Measurements from ENCODE around the gene TIMM29. TPM values are rescaled to one million over a fixed set of nuclear protein-coding genes. Genes with fewer than 3 reads are reported as not detected.

TIMM29 gene
- total and polyA plus RNA-seq, 9 of the 15 experiments (the other 6 are each of a cell fraction or from before 2014, with no cell fraction given), result 2.4 to 29.4 (median 16.3) TPM

DNA sequence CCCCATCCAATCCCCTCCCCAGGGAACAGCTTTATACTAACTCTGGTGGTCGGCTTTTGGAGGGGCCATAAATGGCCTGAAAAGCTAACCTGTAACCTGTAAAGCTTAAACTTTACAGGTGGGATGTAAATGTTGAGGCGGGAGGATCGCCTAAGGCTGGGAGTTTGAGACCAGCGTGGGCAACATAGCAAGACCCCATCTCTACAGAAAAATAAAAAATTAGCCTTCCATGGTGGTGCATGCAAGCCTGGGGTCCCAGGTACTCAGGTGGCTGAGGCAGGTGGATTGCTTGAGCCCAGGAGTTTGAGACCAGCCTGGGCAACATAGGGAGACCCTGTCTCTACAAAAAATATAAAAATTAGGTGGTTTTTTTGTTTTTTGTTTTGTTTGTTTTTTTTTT lies 38.7 kb upstream of the TIMM29 start:
- no peak overlapping the region for H3K4me2 ChIP-seq (ENCODE audit: insufficient read depth, low read length)
- H3K27me3 ChIP-seq (ENCODE audit: control insufficient read depth in 2 of 2, insufficient read depth in 2 of 2, low read length in 2 of 2), result no peaks in the 10 kb centered on the region; a peak in 1 of 5 replicates
- BruUV-seq (replicated peaks), result no TSS peak
- peaks cover 6% of the 10 kb centered on the region for H3K9me1 ChIP-seq (ENCODE audit: control insufficient read depth, insufficient read depth, low read length)
- WGBS (ENCODE audit: insufficient coverage, low coverage, missing lambda C conversion rate), result 90% methylated on average over 4 of the region's 4 CpGs
- H4K20me1 ChIP-seq (replicated peaks; ENCODE audit: control insufficient read depth, insufficient read depth, low read length), result peaks cover 6% of the 10 kb centered on the region; the same call in 1 of the 2 replicates
- no peaks in the 10 kb centered on the region for H3K9me3 ChIP-seq (replicated peaks; ENCODE audit: control insufficient read depth, insufficient read depth, low read depth, low read length)
- no peak for ATAC-seq
- FAIRE-seq, result no peak
- CTCF ChIA-PET (ENCODE audit: low intra/inter-chr PET ratio), result no interaction called here
- H3K4me1 ChIP-seq (replicated peaks in 1 of 2; ENCODE audit: control insufficient read depth in 2 of 2, insufficient read depth in 2 of 2, low read length in 2 of 2), result peaks cover 4 to 58% of the 10 kb centered on the region in 2 experiments; a peak in 3 of 5 replicates
- in situ Hi-C loops (cut with MboI), result no loop called here
- H3K79me2 ChIP-seq (ENCODE audit: control insufficient read depth, insufficient read depth, low read length), result peaks cover 68% of the 10 kb centered on the region
- H2AFZ ChIP-seq (ENCODE audit: low read depth, low read length), result no peak overlapping the region
- H3K9ac ChIP-seq (ENCODE audit: insufficient read depth in 1 of 2, low read depth in 2 of 2, low read length in 2 of 2), result no peak overlapping the region
- peaks cover 16% of the 10 kb centered on the region; the same call in 1 of the 3 replicates for H3K36me3 ChIP-seq (ENCODE audit: control insufficient read depth, insufficient read depth, low read length)
- DNase-seq (ENCODE audit: extremely low read depth in 1 of 4, low spot score in 3 of 4), result no peak
- POLR2A ChIA-PET, result interaction anchor here (2.0 kb wide), 1 partner anchor 10 kb away, joined by 6 read pairs; no protein-coding TSS in a partner anchor
- TF ChIP-seq, protein P1, sequence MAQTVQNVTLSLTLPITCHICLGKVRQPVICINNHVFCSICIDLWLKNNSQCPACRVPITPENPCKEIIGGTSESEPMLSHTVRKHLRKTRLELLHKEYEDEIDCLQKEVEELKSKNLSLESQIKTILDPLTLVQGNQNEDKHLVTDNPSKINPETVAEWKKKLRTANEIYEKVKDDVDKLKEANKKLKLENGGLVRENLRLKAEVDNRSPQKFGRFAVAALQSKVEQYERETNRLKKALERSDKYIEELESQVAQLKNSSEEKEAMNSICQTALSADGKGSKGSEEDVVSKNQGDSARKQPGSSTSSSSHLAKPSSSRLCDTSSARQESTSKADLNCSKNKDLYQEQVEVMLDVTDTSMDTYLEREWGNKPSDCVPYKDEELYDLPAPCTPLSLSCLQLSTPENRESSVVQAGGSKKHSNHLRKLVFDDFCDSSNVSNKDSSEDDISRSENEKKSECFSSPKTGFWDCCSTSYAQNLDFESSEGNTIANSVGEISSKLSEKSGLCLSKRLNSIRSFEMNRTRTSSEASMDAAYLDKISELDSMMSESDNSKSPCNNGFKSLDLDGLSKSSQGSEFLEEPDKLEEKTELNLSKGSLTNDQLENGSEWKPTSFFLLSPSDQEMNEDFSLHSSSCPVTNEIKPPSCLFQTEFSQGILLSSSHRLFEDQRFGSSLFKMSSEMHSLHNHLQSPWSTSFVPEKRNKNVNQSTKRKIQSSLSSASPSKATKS (CRISPR knock-in tag; IDR thresholded peaks at IDR 0.05), result no peak
- TF ChIP-seq EWSR1 (IDR thresholded peaks at IDR 0.05; ENCODE audit: borderline replicate concordance, low read depth, partially characterized antibody), result no peak
- no peak for TF ChIP-seq STAT5B (CRISPR knock-in tag; IDR thresholded peaks at IDR 0.05)
- TF ChIP-seq, protein P2, sequence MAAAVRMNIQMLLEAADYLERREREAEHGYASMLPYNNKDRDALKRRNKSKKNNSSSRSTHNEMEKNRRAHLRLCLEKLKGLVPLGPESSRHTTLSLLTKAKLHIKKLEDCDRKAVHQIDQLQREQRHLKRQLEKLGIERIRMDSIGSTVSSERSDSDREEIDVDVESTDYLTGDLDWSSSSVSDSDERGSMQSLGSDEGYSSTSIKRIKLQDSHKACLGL (CRISPR knock-in tag; IDR thresholded peaks at IDR 0.05; ENCODE audit: borderline replicate concordance, poor library complexity, severe bottlenecking), result no peak
- no peak for TF ChIP-seq FOXA1 (IDR thresholded peaks at IDR 0.05; ENCODE audit: borderline replicate concordance)
- no peak for TF ChIP-seq MTA2 (IDR thresholded peaks at IDR 0.05; ENCODE audit: low read depth)
- TF ChIP-seq, protein P3, sequence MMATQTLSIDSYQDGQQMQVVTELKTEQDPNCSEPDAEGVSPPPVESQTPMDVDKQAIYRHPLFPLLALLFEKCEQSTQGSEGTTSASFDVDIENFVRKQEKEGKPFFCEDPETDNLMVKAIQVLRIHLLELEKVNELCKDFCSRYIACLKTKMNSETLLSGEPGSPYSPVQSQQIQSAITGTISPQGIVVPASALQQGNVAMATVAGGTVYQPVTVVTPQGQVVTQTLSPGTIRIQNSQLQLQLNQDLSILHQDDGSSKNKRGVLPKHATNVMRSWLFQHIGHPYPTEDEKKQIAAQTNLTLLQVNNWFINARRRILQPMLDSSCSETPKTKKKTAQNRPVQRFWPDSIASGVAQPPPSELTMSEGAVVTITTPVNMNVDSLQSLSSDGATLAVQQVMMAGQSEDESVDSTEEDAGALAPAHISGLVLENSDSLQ (IDR thresholded peaks at IDR 0.05), result no peak
- no peak for TF ChIP-seq NUFIP1 (IDR thresholded peaks at IDR 0.05; ENCODE audit: partially characterized antibody)
- no peak for TF ChIP-seq SIN3B (IDR thresholded peaks at IDR 0.05; ENCODE audit: low read depth)
- intact Hi-C loops (cut with micrococcal nuclease), result no loop called here
- H3K4me3 ChIP-seq, result no peak overlapping the region
- H3K27ac ChIP-seq (ENCODE audit: extremely low read depth, low read depth, low read length), result no peak overlapping the region

Measured in K562 (cell line).